HEK293 (cell line): Measurements from ENCODE around the gene UBR2.

Experiments used
- CTCF ChIA-PET: fragments of 350-600 bp; formaldehyde crosslinking; extraction: SDS; loops from one replicate; lab custom pipeline; 2021; ENCODE audit warnings: antibody characterized with exemption; lab: Yijun Ruan, JAX
- POLR2A ChIA-PET: fragments of 300-600 bp; formaldehyde crosslinking; extraction: SDS; loops from one replicate; lab custom pipeline; 2020; ENCODE audit warnings: antibody characterized with exemption, inconsistent platforms; lab: Yijun Ruan, JAX
- H3K27ac ChIP-seq: fragments of 200-500 bp; sonication (Bioruptor generic); 2 replicates; pipeline ENCODE4 v1.5.1; 2014; ENCODE audit warnings: low read depth, low read length, control low read depth, inconsistent platforms; ENCODE audit errors: extremely low read depth
- H3K36me3 ChIP-seq, 2 experiments: fragments of 200-500 bp in 1 of 2; sonication (Bioruptor generic) in 1 of 2; 1 replicate in 1 of 2; 2 replicates in 1 of 2; pipeline ENCODE4 v1.5.1; 2014 to 2017; ENCODE audit warnings: inconsistent platforms in 2 of 2, low read length in 2 of 2; ENCODE audit not compliant: control insufficient read depth in 2 of 2, insufficient read depth in 1 of 2
- H3K4me1 ChIP-seq: fragments of 200-500 bp; sonication (Bioruptor generic); 2 replicates; pipeline ENCODE4 v1.5.1; 2014; ENCODE audit warnings: mild to moderate bottlenecking, low read length, inconsistent platforms; ENCODE audit not compliant: control insufficient read depth, insufficient read depth
- H3K4me3 ChIP-seq: 2 replicates; pipeline ENCODE4 v1.5.1; 2011; ENCODE audit warnings: low read depth, mild to moderate bottlenecking, control low read depth, low read length, moderate library complexity
- H3K9me3 ChIP-seq: fragments of 200-500 bp; sonication (Bioruptor generic); 2 replicates; pipeline ENCODE4 v1.5.1; 2014; ENCODE audit warnings: low read depth, low read length, inconsistent platforms; ENCODE audit not compliant: control insufficient read depth, insufficient read depth
- GLIS2 ChIP-seq: fragments of 450-650 bp; formaldehyde crosslinking; IDR thresholded peaks from 2 replicates; pipeline ENCODE4 v1.5.1; 2016; ENCODE audit warnings: missing biosample characterization, missing genetic modification characterization
- KLF7 ChIP-seq: fragments of 450-650 bp; formaldehyde crosslinking; IDR thresholded peaks from 2 replicates; pipeline ENCODE4 v1.5.1; 2016; ENCODE audit warnings: missing biosample characterization, missing genetic modification characterization, borderline replicate concordance
- MEIS1 ChIP-seq: sonication (generic); formaldehyde crosslinking; IDR thresholded peaks from 2 replicates; pipeline ENCODE4 v1.8.1; 2022; ENCODE audit warnings: missing genetic modification reagents, mild to moderate bottlenecking, borderline replicate concordance
- MZF1 ChIP-seq: fragments of 450-650 bp; formaldehyde crosslinking; IDR thresholded peaks from 2 replicates; pipeline ENCODE4 v1.5.1; 2017; ENCODE audit warnings: missing biosample characterization, missing genetic modification characterization, borderline replicate concordance
- TRIM28 ChIP-seq: IDR thresholded peaks from 2 replicates; pipeline ENCODE4 v1.6.1; 2011; ENCODE audit warnings: low read length, control low read depth, borderline replicate concordance
- ZBTB10 ChIP-seq: fragments of 450-650 bp; formaldehyde crosslinking; IDR thresholded peaks from 2 replicates; pipeline ENCODE4 v1.5.1; 2016; ENCODE audit warnings: missing biosample characterization, missing genetic modification characterization
- ZBTB8A ChIP-seq: fragments of 450-650 bp; formaldehyde crosslinking; IDR thresholded peaks from 2 replicates; pipeline ENCODE4 v1.5.1; 2016; ENCODE audit warnings: missing biosample characterization, missing genetic modification characterization
- ZFP69B ChIP-seq: fragments of 450-650 bp; formaldehyde crosslinking; IDR thresholded peaks from 2 replicates; pipeline ENCODE4 v1.5.1; 2016; ENCODE audit warnings: missing biosample characterization, missing genetic modification characterization
- ZNF133 ChIP-seq: fragments of 450-650 bp; formaldehyde crosslinking; IDR thresholded peaks from 2 replicates; pipeline ENCODE4 v1.5.1; 2016; ENCODE audit warnings: missing biosample characterization, missing genetic modification characterization
- ZNF23 ChIP-seq: fragments of 450-650 bp; formaldehyde crosslinking; IDR thresholded peaks from 2 replicates; pipeline ENCODE4 v1.5.1; 2016; ENCODE audit warnings: missing biosample characterization, missing genetic modification characterization, borderline replicate concordance
- ZNF248 ChIP-seq: fragments of 450-650 bp; formaldehyde crosslinking; IDR thresholded peaks from 2 replicates; pipeline ENCODE4 v1.5.1; 2017; ENCODE audit warnings: missing biosample characterization, missing genetic modification characterization
- ZNF404 ChIP-seq: fragments of 450-650 bp; formaldehyde crosslinking; IDR thresholded peaks from 2 replicates; pipeline ENCODE4 v1.5.1; 2017; ENCODE audit warnings: missing biosample characterization, missing genetic modification characterization
- ZNF514 ChIP-seq: fragments of 450-650 bp; formaldehyde crosslinking; IDR thresholded peaks from 2 replicates; pipeline ENCODE4 v1.5.1; 2016; ENCODE audit warnings: missing biosample characterization, missing genetic modification characterization
- ZNF518A ChIP-seq: fragments of 450-650 bp; formaldehyde crosslinking; conservative IDR thresholded peaks from 2 replicates; pipeline ENCODE4 v1.5.1; 2016; ENCODE audit warnings: low read depth, missing biosample characterization, missing genetic modification characterization
- ZNF670 ChIP-seq: fragments of 450-650 bp; formaldehyde crosslinking; IDR thresholded peaks from 2 replicates; pipeline ENCODE4 v1.5.1; 2016; ENCODE audit warnings: missing biosample characterization, missing genetic modification characterization, low read depth
- ZSCAN18 ChIP-seq: fragments of 450-650 bp; formaldehyde crosslinking; IDR thresholded peaks from 2 replicates; pipeline ENCODE4 v1.5.1; 2016; ENCODE audit warnings: missing biosample characterization, missing genetic modification characterization
- TF ChIP-seq, protein P1 (sequence below): fragments of 450-650 bp; IDR thresholded peaks from 2 replicates; pipeline ENCODE4 v1.5.1; 2018; ENCODE audit warnings: missing biosample characterization, missing genetic modification characterization

The UBR2 gene

GRCh38 chr6:42619963-42620362 is 56.1 kb downstream of the UBR2 start:
- TF ChIP-seq ZNF248 (tag by site-specific recombination), result no peak
- no peak for TF ChIP-seq ZNF23 (tag by site-specific recombination)
- TF ChIP-seq ZNF133 (tag by site-specific recombination), result no peak
- POLR2A ChIA-PET, result no interaction called here

GRCh38 chr6:42624601-42625000 is 60.8 kb downstream of the UBR2 start:
- Histone ChIP-seq H3K9me3 (no peaks in the 10 kb centered on the region), H3K36me3 (peaks cover 5 to 17% of the 10 kb centered on the region in 2 experiments; a peak in 2 of 3 replicates), H3K4me1 (no peaks in the 10 kb centered on the region), H3K4me3 (no peak overlapping the region), H3K27ac (no peak overlapping the region)
- POLR2A ChIA-PET, result no interaction called here
- CTCF ChIA-PET, result interaction anchor here (0.6 kb wide), 1 partner anchor 73 kb away, joined by 4 read pairs; no protein-coding TSS in a partner anchor
- TF ChIP-seq KLF7, result no peak
- TF ChIP-seq, protein P1, sequence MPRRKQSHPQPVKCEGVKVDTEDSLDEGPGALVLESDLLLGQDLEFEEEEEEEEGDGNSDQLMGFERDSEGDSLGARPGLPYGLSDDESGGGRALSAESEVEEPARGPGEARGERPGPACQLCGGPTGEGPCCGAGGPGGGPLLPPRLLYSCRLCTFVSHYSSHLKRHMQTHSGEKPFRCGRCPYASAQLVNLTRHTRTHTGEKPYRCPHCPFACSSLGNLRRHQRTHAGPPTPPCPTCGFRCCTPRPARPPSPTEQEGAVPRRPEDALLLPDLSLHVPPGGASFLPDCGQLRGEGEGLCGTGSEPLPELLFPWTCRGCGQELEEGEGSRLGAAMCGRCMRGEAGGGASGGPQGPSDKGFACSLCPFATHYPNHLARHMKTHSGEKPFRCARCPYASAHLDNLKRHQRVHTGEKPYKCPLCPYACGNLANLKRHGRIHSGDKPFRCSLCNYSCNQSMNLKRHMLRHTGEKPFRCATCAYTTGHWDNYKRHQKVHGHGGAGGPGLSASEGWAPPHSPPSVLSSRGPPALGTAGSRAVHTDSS (tag by site-specific recombination), result no peak

More at GRCh38 chr6:42619963-42620362, 56.1 kb downstream of the UBR2 start:
- Histone ChIP-seq H3K36me3 (peaks cover 18 to 39% of the 10 kb centered on the region in 2 experiments), H3K27ac (no peak overlapping the region), H3K9me3 (no peaks in the 10 kb centered on the region), H3K4me1 (no peaks in the 10 kb centered on the region), H3K4me3 (no peak overlapping the region)
- CTCF ChIA-PET, result no interaction called here

GRCh38 chr6:42627044-42627443 is 63.2 kb downstream of the UBR2 start:
- H3K36me3 ChIP-seq, result peaks cover 6 to 19% of the 10 kb centered on the region in 2 experiments; a peak in 2 of 3 replicates
- POLR2A ChIA-PET, result no interaction called here
- H3K27ac ChIP-seq, result no peak overlapping the region
- H3K4me3 ChIP-seq, result no peak overlapping the region
- TF ChIP-seq ZBTB10 (tag by site-specific recombination) (no peak), GLIS2 (tag by site-specific recombination) (no peak), ZNF670 (tag by site-specific recombination) (no peak), ZNF404 (tag by site-specific recombination) (no peak), ZNF514 (tag by site-specific recombination) (no peak), ZBTB8A (no peak), MEIS1 (CRISPR knock-in tag) (no peak), ZSCAN18 (tag by site-specific recombination) (no peak), TRIM28 (no peak), ZFP69B (tag by site-specific recombination) (no peak), ZNF518A (no peak), MZF1 (tag by site-specific recombination) (no peak)
- TF ChIP-seq, all 188 proteins: peak for 0
- CTCF ChIA-PET, result no interaction called here
- Histone ChIP-seq H3K4me1 (no peaks in the 10 kb centered on the region), H3K9me3 (no peaks in the 10 kb centered on the region)
